SK-N-SH treated with all-trans-retinoic acid at 6 μM for 48 hours (cell line): ENCODE results near the gene ZNF22.

Experiments used
- ATAC-seq: fragments of 200-7000 bp; cut with Tn5 transposase; 3 replicates; pipeline ENCODE4 v1.9.1; 2020; ENCODE audit warnings: mild to moderate bottlenecking, moderate library complexity
- ARNTL ChIP-seq: fragments of 450-650 bp; formaldehyde crosslinking; IDR thresholded peaks from 2 replicates; pipeline ENCODE4 v1.5.0; 2020; ENCODE audit warnings: low read depth, mild to moderate bottlenecking, moderate library complexity, borderline replicate concordance
- BACH2 ChIP-seq: fragments of 250-450 bp; sonication (Bioruptor Pico); IDR thresholded peaks from 2 replicates; pipeline ENCODE4 v1.9.0; 2021; ENCODE audit warnings: mild to moderate bottlenecking, borderline replicate concordance
- CREB5 ChIP-seq: fragments of 250-450 bp; sonication (Bioruptor Pico); IDR thresholded peaks from 2 replicates; pipeline ENCODE4 v1.5.1; 2020; ENCODE audit warnings: low read depth, mild to moderate bottlenecking, moderate library complexity
- CSDC2 ChIP-seq: fragments of 250-450 bp; sonication (Bioruptor Pico); IDR thresholded peaks from 2 replicates; pipeline ENCODE4 v1.5.0; 2020; ENCODE audit warnings: mild to moderate bottlenecking, moderate library complexity
- CSRNP3 ChIP-seq: fragments of 250-450 bp; sonication (Bioruptor Pico); IDR thresholded peaks from 2 replicates; pipeline ENCODE4 v1.5.1; 2021; ENCODE audit warnings: mild to moderate bottlenecking, moderate library complexity
- GLIS3 ChIP-seq: fragments of 250-450 bp; sonication (Bioruptor Pico); IDR thresholded peaks from 2 replicates; pipeline ENCODE4 v1.5.0; 2020; ENCODE audit warnings: mild to moderate bottlenecking, moderate library complexity
- ISL1 ChIP-seq: fragments of 250-450 bp; sonication (Bioruptor Pico); IDR thresholded peaks from 2 replicates; pipeline ENCODE4 v2.1.2; 2022; ENCODE audit warnings: mild to moderate bottlenecking, moderate library complexity
- OSR1 ChIP-seq: fragments of 250-450 bp; sonication (Bioruptor Pico); IDR thresholded peaks from 2 replicates; pipeline ENCODE4 v1.8.0; 2022; ENCODE audit warnings: moderate library complexity, mild to moderate bottlenecking, inconsistent platforms
- POU6F1 ChIP-seq: fragments of 250-450 bp; sonication (Bioruptor Pico); IDR thresholded peaks from 2 replicates; pipeline ENCODE4 v1.8.0; 2021; ENCODE audit warnings: low read depth, mild to moderate bottlenecking, moderate library complexity, borderline replicate concordance
- PPARA ChIP-seq: fragments of 250-450 bp; sonication (Bioruptor Pico); IDR thresholded peaks from 2 replicates; pipeline ENCODE4 v1.5.0; 2020; ENCODE audit warnings: mild to moderate bottlenecking, borderline replicate concordance
- RARB ChIP-seq: fragments of 250-450 bp; sonication (Bioruptor Pico); IDR thresholded peaks from 2 replicates; pipeline ENCODE4 v1.8.0; 2021; ENCODE audit warnings: mild to moderate bottlenecking, moderate library complexity
- SNAI2 ChIP-seq: fragments of 250-450 bp; sonication (Bioruptor Pico); IDR thresholded peaks from 2 replicates; pipeline ENCODE4 v1.5.0; 2020; ENCODE audit warnings: mild to moderate bottlenecking, moderate library complexity
- TCF4 ChIP-seq: fragments of 250-450 bp; sonication (Bioruptor Pico); IDR thresholded peaks from 2 replicates; pipeline ENCODE4 v1.8.0; 2021; ENCODE audit warnings: mild to moderate bottlenecking, moderate library complexity, borderline replicate concordance
- TOX ChIP-seq: fragments of 250-450 bp; sonication (Bioruptor Pico); IDR thresholded peaks from 2 replicates; pipeline ENCODE4 v1.8.0; 2021; ENCODE audit warnings: mild to moderate bottlenecking, moderate library complexity, borderline replicate concordance
- TSHZ2 ChIP-seq: fragments of 250-450 bp; sonication (Bioruptor Pico); IDR thresholded peaks from 2 replicates; pipeline ENCODE4 v1.5.0; 2020; ENCODE audit warnings: mild to moderate bottlenecking, moderate library complexity
- ZC3H10 ChIP-seq: fragments of 250-450 bp; sonication (Bioruptor Pico); IDR thresholded peaks from 2 replicates; pipeline ENCODE4 v1.5.1; 2021; ENCODE audit warnings: mild to moderate bottlenecking, moderate library complexity
- ZFP30 ChIP-seq: fragments of 450-650 bp; formaldehyde crosslinking; IDR thresholded peaks from 2 replicates; pipeline ENCODE4 v1.5.0; 2022; ENCODE audit warnings: mild to moderate bottlenecking, moderate library complexity
- ZNF565 ChIP-seq: fragments of 450-650 bp; formaldehyde crosslinking; conservative IDR thresholded peaks from 2 replicates; pipeline ENCODE4 v1.5.0; 2020; ENCODE audit warnings: low read depth, mild to moderate bottlenecking, moderate library complexity
- ZNF70 ChIP-seq: fragments of 450-650 bp; formaldehyde crosslinking; IDR thresholded peaks from 2 replicates; pipeline ENCODE4 v1.5.0; 2020; ENCODE audit warnings: mild to moderate bottlenecking, moderate library complexity
- ZNF8 ChIP-seq: fragments of 450-650 bp; formaldehyde crosslinking; IDR thresholded peaks from 2 replicates; pipeline ENCODE4 v1.5.0; 2020; ENCODE audit warnings: mild to moderate bottlenecking, moderate library complexity

ZNF22 gene

GRCh38 chr10:44970812-44971395 is 29.8 kb upstream of the ZNF22 start:
- no peak for ATAC-seq
- no peak for TF ChIP-seq CSDC2
- no peak for TF ChIP-seq OSR1 (CRISPR knock-in tag)
- TF ChIP-seq TOX (CRISPR knock-in tag), result no peak
- no peak for TF ChIP-seq PPARA (CRISPR knock-in tag)
- TF ChIP-seq ISL1 (CRISPR knock-in tag), result no peak
- TF ChIP-seq ARNTL (CRISPR knock-in tag), result no peak
- no peak for TF ChIP-seq RARB (CRISPR knock-in tag)
- no peak for TF ChIP-seq ZNF70 (CRISPR knock-in tag)
- TF ChIP-seq CSRNP3 (CRISPR knock-in tag), result no peak
- TF ChIP-seq ZFP30 (CRISPR knock-in tag), result no peak
- TF ChIP-seq SNAI2 (CRISPR knock-in tag), result no peak
- TF ChIP-seq ZNF565 (CRISPR knock-in tag), result no peak
- no peak for TF ChIP-seq GLIS3
- no peak for TF ChIP-seq ZC3H10
- no peak for TF ChIP-seq POU6F1 (CRISPR knock-in tag)
- TF ChIP-seq TSHZ2, result no peak
- TF ChIP-seq ZNF8 (CRISPR knock-in tag), result no peak
- no peak for TF ChIP-seq BACH2 (CRISPR knock-in tag)
- no peak for TF ChIP-seq TCF4 (CRISPR knock-in tag)
- TF ChIP-seq CREB5 (CRISPR knock-in tag), result no peak

GRCh38 chr10:44971434-44971833 is 29.3 kb upstream of the ZNF22 start:
- no peak for ATAC-seq
- no peak for TF ChIP-seq RARB (CRISPR knock-in tag)
- no peak for TF ChIP-seq SNAI2 (CRISPR knock-in tag)
- TF ChIP-seq ISL1 (CRISPR knock-in tag), result no peak
- TF ChIP-seq ZNF8 (CRISPR knock-in tag), result no peak
- TF ChIP-seq BACH2 (CRISPR knock-in tag), result no peak
- TF ChIP-seq ZFP30 (CRISPR knock-in tag), result no peak
- TF ChIP-seq CSRNP3 (CRISPR knock-in tag), result no peak
- no peak for TF ChIP-seq POU6F1 (CRISPR knock-in tag)
- no peak for TF ChIP-seq CSDC2
- no peak for TF ChIP-seq OSR1 (CRISPR knock-in tag)
- TF ChIP-seq CREB5 (CRISPR knock-in tag), result no peak
- TF ChIP-seq ZC3H10, result no peak
- no peak for TF ChIP-seq ZNF565 (CRISPR knock-in tag)
- no peak for TF ChIP-seq TCF4 (CRISPR knock-in tag)
- TF ChIP-seq TOX (CRISPR knock-in tag), result no peak
